H1 (cell line): ENCODE data around the gene KCTD15. TPM values are rescaled to one million over a fixed set of nuclear protein-coding genes. Genes with fewer than 3 reads are reported as not detected.

ENCODE experiments used
- CTCF ChIA-PET: fragments of 300-600 bp; sonication (Branson Sonifier 250); formaldehyde crosslinking; loops from one replicate; lab custom pipeline; 2021; ENCODE audit not compliant: partially characterized antibody; lab: Charles Lee
- POLR2A ChIA-PET: fragments of 300-600 bp; sonication (Branson Sonifier 250); formaldehyde crosslinking; loops from one replicate; lab custom pipeline; 2021; ENCODE audit warnings: inconsistent platforms; ENCODE audit not compliant: partially characterized antibody; lab: Charles Lee
- DNase-seq, 2 experiments: peaks; one replicate each; pipeline versions ENCODE4 v3.0.0 to v3.0.0-alpha.2; 2010 to 2022; ENCODE audit warnings: low spot score in 2 of 2, low read depth in 1 of 2, mixed read lengths in 1 of 2
- FAIRE-seq: peaks from 2 replicates; lab custom pipeline; 2011; peaks lifted over from hg19 to GRCh38; lab: Jason Lieb, UNC
- H2AFZ ChIP-seq: 2 replicates; pipeline ENCODE4 v1.8.1; 2012; ENCODE audit warnings: low read length, inconsistent platforms
- H2AK5ac ChIP-seq: 2 replicates; pipeline ENCODE4 v1.6.1; 2013; ENCODE audit warnings: low read depth, low read length
- H2BK120ac ChIP-seq: replicated peaks from 2 replicates; pipeline ENCODE3; 2013; ENCODE audit warnings: low read depth, low read length, inconsistent platforms
- H2BK12ac ChIP-seq: 2 replicates; pipeline ENCODE4 v1.6.1; 2013; ENCODE audit warnings: low read depth, low read length
- H2BK15ac ChIP-seq: 2 replicates; pipeline ENCODE4 v1.6.1; 2013; ENCODE audit warnings: low read length
- H2BK20ac ChIP-seq: 2 replicates; pipeline ENCODE4 v1.6.1; 2013; ENCODE audit warnings: low read length
- H2BK5ac ChIP-seq: 2 replicates; pipeline ENCODE4 v1.6.1; 2013; ENCODE audit warnings: low read depth, low read length
- H3K14ac ChIP-seq: 2 replicates; pipeline ENCODE4 v1.6.1; 2013; ENCODE audit warnings: inconsistent platforms; ENCODE audit not compliant: insufficient read length
- H3K18ac ChIP-seq: 2 replicates; pipeline ENCODE4 v1.6.1; 2013; ENCODE audit warnings: low read length; ENCODE audit errors: extremely low read depth
- H3K23ac ChIP-seq: 2 replicates; pipeline ENCODE4 v1.6.1; 2013; ENCODE audit warnings: inconsistent platforms; ENCODE audit not compliant: insufficient read length
- H3K23me2 ChIP-seq: 2 replicates; pipeline ENCODE4 v1.6.1; 2013; ENCODE audit warnings: low read depth, low read length
- H3K27ac ChIP-seq: 2 replicates; pipeline ENCODE4 v1.6.1; 2011; ENCODE audit warnings: low read depth, low read length, inconsistent platforms
- H3K27me3 ChIP-seq, 4 experiments: replicated peaks in 1 of 4; 1 replicate in 1 of 4; 2 replicates in 3 of 4; pipeline versions ENCODE4 v1.6.1 to v1.8.1; 2011 to 2013; ENCODE audit warnings: low read length in 3 of 4, mild to moderate bottlenecking in 3 of 4, inconsistent platforms in 2 of 4, mixed read lengths in 2 of 4, moderate library complexity in 1 of 4; ENCODE audit not compliant: control insufficient read depth in 3 of 4, insufficient read depth in 3 of 4; ENCODE audit errors: extremely low read depth in 1 of 4
- H3K36me3 ChIP-seq, 4 experiments: 2 replicates each; pipeline versions ENCODE4 v1.6.1 to v1.8.1; 2011 to 2013; ENCODE audit warnings: mild to moderate bottlenecking in 4 of 4, low read length in 3 of 4, moderate library complexity in 2 of 4, control low read depth in 1 of 4, inconsistent platforms in 1 of 4; ENCODE audit not compliant: insufficient read depth in 4 of 4, control insufficient read depth in 2 of 4
- H3K4ac ChIP-seq: replicated peaks from 2 replicates; pipeline ENCODE3; 2013; ENCODE audit warnings: low read length, low read depth, mixed read lengths, inconsistent platforms; ENCODE audit not compliant: insufficient read length
- H3K4me1 ChIP-seq, 4 experiments: replicated peaks in 1 of 4; 1 replicate in 1 of 4; 2 replicates in 3 of 4; pipeline versions ENCODE4 v1.6.1 to v1.8.1; 2011 to 2013; ENCODE audit warnings: low read length in 3 of 4, inconsistent platforms in 2 of 4, mixed read lengths in 1 of 4; ENCODE audit not compliant: insufficient read depth in 4 of 4, control insufficient read depth in 3 of 4
- H3K4me2 ChIP-seq, 2 experiments: 2 replicates each; pipeline versions ENCODE4 v1.6.1 to v1.8.1; 2011 to 2013; ENCODE audit warnings: low read depth in 2 of 2, low read length in 2 of 2, control low read depth in 1 of 2, inconsistent platforms in 1 of 2, mild to moderate bottlenecking in 1 of 2; ENCODE audit not compliant: insufficient read depth in 1 of 2
- H3K4me3 ChIP-seq, 4 experiments: fragments of 200-600, 300-600 bp in 1 of 4; sonication (generic), shearing (Covaris generic), sonication (Bioruptor Twin) in 1 of 4; 2 replicates each; pipeline versions ENCODE4 v1.5.1 to v1.8.1; 2011 to 2016; ENCODE audit warnings: low read length in 4 of 4, low read depth in 3 of 4, control low read depth in 2 of 4, inconsistent platforms in 2 of 4, mild to moderate bottlenecking in 2 of 4, mixed read lengths in 1 of 4, moderate library complexity in 1 of 4; ENCODE audit not compliant: insufficient read depth in 2 of 4; ENCODE audit errors: extremely low read depth in 1 of 4
- H3K56ac ChIP-seq: replicated peaks from 2 replicates; pipeline ENCODE3; 2013; ENCODE audit warnings: low read depth, mild to moderate bottlenecking, mixed read lengths, low read length, inconsistent platforms; ENCODE audit not compliant: insufficient read length
- H3K79me1 ChIP-seq: 2 replicates; pipeline ENCODE4 v1.6.1; 2013; ENCODE audit warnings: low read depth, low read length, control low read depth
- H3K79me2 ChIP-seq, 2 experiments: 2 replicates each; pipeline versions ENCODE4 v1.6.1 to v1.8.1; 2012 to 2013; ENCODE audit warnings: low read length in 2 of 2, mild to moderate bottlenecking in 2 of 2, inconsistent platforms in 1 of 2; ENCODE audit not compliant: insufficient read depth in 2 of 2, control insufficient read depth in 1 of 2
- H3K9ac ChIP-seq, 4 experiments: replicated peaks in 1 of 4; 1 replicate in 1 of 4; 2 replicates in 3 of 4; pipeline versions ENCODE4 v1.6.1 to v1.8.1; 2011 to 2013; ENCODE audit warnings: low read depth in 3 of 4, low read length in 3 of 4, control low read depth in 2 of 4, mild to moderate bottlenecking in 2 of 4, moderate library complexity in 2 of 4, inconsistent platforms in 1 of 4; ENCODE audit errors: extremely low read depth in 1 of 4
- H3K9me3 ChIP-seq, 2 experiments: 2 replicates each; pipeline versions ENCODE4 v1.6.1 to v1.8.1; 2012 to 2013; ENCODE audit warnings: mild to moderate bottlenecking in 2 of 2, moderate library complexity in 2 of 2, control low read depth in 1 of 2, inconsistent platforms in 1 of 2, low read depth in 1 of 2, low read length in 1 of 2, mixed read lengths in 1 of 2; ENCODE audit not compliant: insufficient read depth in 2 of 2
- H4K20me1 ChIP-seq, 2 experiments: replicated peaks in 1 of 2; 2 replicates each; pipeline versions ENCODE3 to v1.8.1; 2011 to 2013; ENCODE audit warnings: inconsistent platforms in 2 of 2, low read length in 2 of 2, mild to moderate bottlenecking in 1 of 2; ENCODE audit not compliant: insufficient read depth in 2 of 2, control insufficient read depth in 1 of 2
- H4K5ac ChIP-seq: 2 replicates; pipeline ENCODE4 v1.6.1; 2013; ENCODE audit warnings: low read length, low read depth, mixed read lengths, inconsistent platforms; ENCODE audit not compliant: insufficient read length
- H4K8ac ChIP-seq: 2 replicates; pipeline ENCODE4 v1.8.0; 2013; ENCODE audit warnings: mild to moderate bottlenecking, moderate library complexity, low read length, inconsistent platforms; ENCODE audit not compliant: insufficient read depth; ENCODE audit errors: extremely low read depth
- H4K91ac ChIP-seq: replicated peaks from 2 replicates; pipeline ENCODE3; 2013; ENCODE audit warnings: low read length, mixed read lengths, inconsistent platforms; ENCODE audit not compliant: insufficient read length
- BCL11A ChIP-seq, 2 experiments: IDR thresholded peaks; one replicate each; pipeline ENCODE4 v1.6.1; 2011; ENCODE audit warnings: low read depth in 2 of 2, low read length in 2 of 2, mild to moderate bottlenecking in 2 of 2
- BRCA1 ChIP-seq: IDR thresholded peaks from 2 replicates; pipeline ENCODE4 v1.6.1; 2012; ENCODE audit warnings: low read depth, low read length, improper control_type of control experiment
- CREB1 ChIP-seq: IDR thresholded peaks from 2 replicates; pipeline ENCODE4 v1.6.1; 2012; ENCODE audit warnings: inconsistent platforms
- GABPA ChIP-seq: IDR thresholded peaks from 2 replicates; pipeline ENCODE4 v1.6.1; 2011; ENCODE audit warnings: mild to moderate bottlenecking, low read length, moderate library complexity, borderline replicate concordance; ENCODE audit not compliant: insufficient read depth
- POU5F1 ChIP-seq: IDR thresholded peaks from 2 replicates; pipeline ENCODE4 v1.6.1; 2011; ENCODE audit warnings: low read depth, mild to moderate bottlenecking, low read length, moderate library complexity
- WGBS, 2 experiments: shearing (Covaris generic) in 1 of 2; methylation state at CpG; one replicate each; pipeline versions ENCODE4 v1.1.6 to v1.1.7; 2013 to 2015; ENCODE audit warnings: low lambda C conversion rate in 2 of 2, mixed read lengths in 2 of 2, inconsistent platforms in 1 of 2, low coverage in 1 of 2, missing lambda C conversion rate in 1 of 2; ENCODE audit not compliant: insufficient replicate concordance in 2 of 2, insufficient coverage in 1 of 2, insufficient read length in 1 of 2; ENCODE audit errors: extremely low coverage in 1 of 2, missing lambda C conversion rate in 1 of 2; 5-methylcytosine and 5-hydroxymethylcytosine counted together
- polyA plus RNA-seq, 7 experiments: library from polyadenylated mRNA; depleted of rRNA in 3 of 7; stranded (reverse) in 5 of 7; unstranded in 2 of 7; fragments of >200 nt in 5 of 7; fragments of 200-250 nt in 2 of 7; gene quantifications; 1 replicate in 5 of 7; 2 replicates in 1 of 7; 4 replicates in 1 of 7; pipeline versions ENCODE4 v1.2.1 to v1.2.3, GENCODE V29; 2011 to 2013; ENCODE audit warnings: missing spikeins in 2 of 7, mixed read lengths in 2 of 7
- total RNA-seq: library from RNA; stranded (reverse); fragmentation: NEBNext Ultra II Directional; extraction: Animal tissue kit (Norgen Biotek cat#: 25700); gene quantifications from 2 replicates; pipeline ENCODE4 v1.2.1, GENCODE V29; 2021

KCTD15 gene
- total and polyA plus RNA-seq, 2 of the 8 experiments (the other 6 are each of a cell fraction or from before 2014, with no cell fraction given) = 25.1 to 27.0 TPM

DNA sequence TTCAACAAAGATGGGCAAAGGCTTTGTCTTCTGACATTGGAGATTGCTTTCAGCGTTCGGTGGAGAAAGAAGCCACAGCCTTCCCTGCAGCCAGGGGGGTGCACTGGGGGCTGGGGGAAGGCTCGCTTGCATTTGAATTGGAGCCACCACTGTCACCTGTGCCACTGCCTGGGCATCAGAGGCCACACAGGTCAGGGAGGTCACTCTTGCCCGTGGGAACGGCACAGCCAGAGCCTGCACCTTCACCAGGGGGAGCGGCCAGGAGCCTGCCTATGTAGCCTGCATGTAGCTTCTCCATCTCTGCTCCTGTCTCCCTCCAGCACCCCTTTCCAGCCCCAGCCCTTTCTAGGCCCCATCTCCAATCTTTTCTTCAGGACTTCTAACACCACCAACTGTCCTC, 43.7 kb upstream of the KCTD15 start:
- Histone ChIP-seq H3K23ac (no peak overlapping the region), H2BK12ac (no peak overlapping the region), H2AFZ (no peak overlapping the region), H3K14ac (no peak overlapping the region), H3K4me1 (no peaks in the 10 kb centered on the region; a peak in 1 of 7 replicates), H2AK5ac (no peak overlapping the region), H3K4ac (no peak overlapping the region), H3K79me2 (no peaks in the 10 kb centered on the region), H3K79me1 (no peaks in the 10 kb centered on the region), H3K36me3 (no peaks in the 10 kb centered on the region), H4K91ac (no peak overlapping the region), H3K23me2 (no peaks in the 10 kb centered on the region; the same call in 1 of the 2 replicates), H2BK120ac (no peak overlapping the region), H3K9me3 (no peaks in the 10 kb centered on the region), H4K20me1 (no peaks in the 10 kb centered on the region), H2BK15ac (no peak overlapping the region), H3K27me3 (no peaks in the 10 kb centered on the region; a peak in 1 of 7 replicates), H3K27ac (no peak overlapping the region), H2BK5ac (no peak overlapping the region), H4K8ac (no peak overlapping the region), H3K9ac (no peak overlapping the region), H3K18ac (no peak overlapping the region), H3K4me2 (no peak overlapping the region), H4K5ac (no peak overlapping the region), H2BK20ac (no peak overlapping the region), H3K56ac (no peak overlapping the region), H3K4me3 (no peak overlapping the region)
- DNase-seq (no peak), FAIRE-seq (no peak)
- 89% methylated on average over 6 of the region's 6 CpGs; no CpG with 5 or more reads in 1 of the 2 experiments for WGBS, 2 experiments
- POLR2A ChIA-PET = no interaction called here
- CTCF ChIA-PET = no interaction called here
- TF ChIP-seq GABPA (no peak), BCL11A (IDR thresholded peaks at IDR 0.05; ENCODE audit: low read depth in 2 of 2, low read length in 2 of 2) (no peak), CREB1 (no peak), POU5F1 (no peak), BRCA1 (no peak)
